Measurements from ENCODE around the gene DCHS2.
"Not testable (repeated sequence)": the region's sequence is repeated elsewhere in the genome, so short reads cannot be mapped to it uniquely, and the experiment has no call there.

The DCHS2 gene

GRCh38 chr4:154234576-154234975, 257.0 kb downstream of the DCHS2 start:
- TF ChIP-seq CTCF (IDR thresholded peaks at IDR 0.05; ENCODE audit: low read depth, low read length), result no peak
- H3K4me3 ChIP-seq (ENCODE audit: low read depth, low read length), result no peak overlapping the region

GRCh38 chr4:154231806-154232478, 259.7 kb downstream of the DCHS2 start:
- no peak for TF ChIP-seq CTCF (IDR thresholded peaks at IDR 0.05; ENCODE audit: low read depth, low read length)
- H3K4me3 ChIP-seq (ENCODE audit: low read depth, low read length), result no peak overlapping the region

GRCh38 chr4:154230723-154231122, 260.9 kb downstream of the DCHS2 start:
- no peak for TF ChIP-seq CTCF (IDR thresholded peaks at IDR 0.05; ENCODE audit: low read depth, low read length)
- H3K4me3 ChIP-seq (ENCODE audit: low read depth, low read length), result no peak overlapping the region

- TF ChIP-seq CTCF (IDR thresholded peaks at IDR 0.05; ENCODE audit: low read depth, low read length), result no peak
- H3K4me3 ChIP-seq (ENCODE audit: low read depth, low read length), result no peak overlapping the region
Measured at GRCh38 chr4:154230091-154230490, 261.5 kb downstream of the DCHS2 start.

GRCh38 chr4:154222875-154223274, 268.7 kb downstream of the DCHS2 start:
- H3K4me3 ChIP-seq (ENCODE audit: low read depth, low read length), result no peak overlapping the region
- no peak for TF ChIP-seq CTCF (IDR thresholded peaks at IDR 0.05; ENCODE audit: low read depth, low read length)

GRCh38 chr4:154218051-154218450, 273.5 kb downstream of the DCHS2 start:
- TF ChIP-seq CTCF (IDR thresholded peaks at IDR 0.05; ENCODE audit: low read depth, low read length), result no peak
- H3K4me3 ChIP-seq (ENCODE audit: low read depth, low read length), result no peak overlapping the region

- not testable (repeated sequence) for H3K4me3 ChIP-seq (ENCODE audit: low read depth, low read length)
Measured at GRCh38 chr4:154217384-154217783, 274.2 kb downstream of the DCHS2 start.

- TF ChIP-seq CTCF (IDR thresholded peaks at IDR 0.05; ENCODE audit: low read depth, low read length), result no peak
- no peak overlapping the region for H3K4me3 ChIP-seq (ENCODE audit: low read depth, low read length)
Measured at GRCh38 chr4:154211506-154211905, 280.1 kb downstream of the DCHS2 start.

Data from WI38 (cell line).